ENCODE measurements around the gene MYEOV. TPM values are rescaled to one million over a fixed set of nuclear protein-coding genes. Genes with fewer than 3 reads are reported as not detected.

Gene MYEOV
- total RNA-seq, 1 donor from 2014 or later, result not detected

DNA sequence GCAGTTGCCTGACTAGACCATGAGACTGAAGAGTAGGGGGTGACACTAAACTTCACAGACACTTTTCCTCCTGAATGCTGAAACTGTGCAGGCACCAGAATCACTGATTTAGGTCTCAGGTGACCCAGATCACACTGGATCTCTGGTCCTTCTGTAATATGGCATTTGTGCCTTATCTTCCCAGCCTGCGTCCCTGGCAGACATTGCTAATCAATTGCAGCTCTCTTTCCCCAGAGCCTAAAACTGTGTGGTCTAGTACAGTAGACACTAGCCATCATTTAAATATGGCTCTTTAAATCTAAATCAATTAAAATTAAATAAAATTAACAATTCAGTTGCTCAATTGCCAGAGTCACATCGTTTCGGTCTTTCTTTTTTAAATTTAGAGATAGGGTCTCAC is 17.8 kb upstream of the MYEOV start:
- intact Hi-C loops (cut with micrococcal nuclease), result no loop called here
- no peaks in the 10 kb centered on the region for H3K27me3 ChIP-seq (ENCODE audit: low read depth)
- no peaks in the 10 kb centered on the region for H3K36me3 ChIP-seq
- H3K9me3 ChIP-seq (replicated peaks), result no peaks in the 10 kb centered on the region
- no peak overlapping the region for H3K4me3 ChIP-seq
- peaks cover 18% of the 10 kb centered on the region for H3K4me1 ChIP-seq
- TF ChIP-seq, protein P1, sequence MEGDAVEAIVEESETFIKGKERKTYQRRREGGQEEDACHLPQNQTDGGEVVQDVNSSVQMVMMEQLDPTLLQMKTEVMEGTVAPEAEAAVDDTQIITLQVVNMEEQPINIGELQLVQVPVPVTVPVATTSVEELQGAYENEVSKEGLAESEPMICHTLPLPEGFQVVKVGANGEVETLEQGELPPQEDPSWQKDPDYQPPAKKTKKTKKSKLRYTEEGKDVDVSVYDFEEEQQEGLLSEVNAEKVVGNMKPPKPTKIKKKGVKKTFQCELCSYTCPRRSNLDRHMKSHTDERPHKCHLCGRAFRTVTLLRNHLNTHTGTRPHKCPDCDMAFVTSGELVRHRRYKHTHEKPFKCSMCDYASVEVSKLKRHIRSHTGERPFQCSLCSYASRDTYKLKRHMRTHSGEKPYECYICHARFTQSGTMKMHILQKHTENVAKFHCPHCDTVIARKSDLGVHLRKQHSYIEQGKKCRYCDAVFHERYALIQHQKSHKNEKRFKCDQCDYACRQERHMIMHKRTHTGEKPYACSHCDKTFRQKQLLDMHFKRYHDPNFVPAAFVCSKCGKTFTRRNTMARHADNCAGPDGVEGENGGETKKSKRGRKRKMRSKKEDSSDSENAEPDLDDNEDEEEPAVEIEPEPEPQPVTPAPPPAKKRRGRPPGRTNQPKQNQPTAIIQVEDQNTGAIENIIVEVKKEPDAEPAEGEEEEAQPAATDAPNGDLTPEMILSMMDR (IDR thresholded peaks at IDR 0.05; ENCODE audit: borderline replicate concordance), result no peak
- no peak overlapping the region for H3K27ac ChIP-seq (replicated peaks)
- no peak for DNase-seq

DNA sequence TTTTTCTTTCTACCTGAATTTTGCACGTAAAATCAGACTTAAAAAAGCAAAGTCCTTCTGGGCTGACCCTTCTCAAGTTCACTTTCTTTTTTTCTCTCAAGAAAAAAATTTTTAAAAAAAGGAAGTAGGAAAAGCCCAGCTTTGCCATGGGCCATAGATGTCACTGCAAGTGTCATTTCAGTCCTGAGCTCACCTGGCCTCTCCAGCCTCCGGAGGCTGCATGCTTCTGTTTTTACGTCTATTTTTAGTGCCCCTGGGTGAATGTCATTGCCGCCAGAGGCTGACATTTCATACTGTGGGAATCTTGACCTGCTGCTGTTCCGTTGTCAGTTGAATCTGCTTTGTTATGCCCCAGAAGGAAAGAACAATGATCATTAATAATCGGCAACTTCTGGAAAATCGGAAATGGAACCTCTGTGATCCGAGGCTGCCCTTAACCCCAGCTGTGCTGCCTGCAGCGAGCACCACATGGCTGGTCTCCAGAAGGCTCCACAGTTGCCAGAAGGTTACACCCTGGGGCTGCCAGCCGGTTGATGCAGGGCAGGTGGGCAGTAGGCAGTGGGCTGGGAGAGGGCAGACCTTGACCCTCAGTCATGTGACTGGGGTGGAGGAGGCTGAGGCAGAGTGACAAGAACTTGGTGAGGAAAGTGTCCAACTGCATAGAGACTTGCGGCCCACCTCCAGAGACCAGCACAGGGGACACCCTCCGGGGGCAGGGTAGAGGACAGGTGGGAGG is 16.7 kb upstream of the MYEOV start:
- H3K9me3 ChIP-seq (replicated peaks), result peaks cover 6% of the 10 kb centered on the region
- H3K27ac ChIP-seq (replicated peaks), result peak overlapping the region; percentile 33
- peaks cover 18% of the 10 kb centered on the region for H3K4me1 ChIP-seq
- no peaks in the 10 kb centered on the region for H3K36me3 ChIP-seq
- TF ChIP-seq, protein P1 (IDR thresholded peaks at IDR 0.05; ENCODE audit: borderline replicate concordance), result no peak
- intact Hi-C loops (cut with micrococcal nuclease), result no loop called here
- no peaks in the 10 kb centered on the region for H3K27me3 ChIP-seq (ENCODE audit: low read depth)
- peak overlapping the region; percentile 12 for H3K4me3 ChIP-seq
- DNase-seq, result no peak

DNA sequence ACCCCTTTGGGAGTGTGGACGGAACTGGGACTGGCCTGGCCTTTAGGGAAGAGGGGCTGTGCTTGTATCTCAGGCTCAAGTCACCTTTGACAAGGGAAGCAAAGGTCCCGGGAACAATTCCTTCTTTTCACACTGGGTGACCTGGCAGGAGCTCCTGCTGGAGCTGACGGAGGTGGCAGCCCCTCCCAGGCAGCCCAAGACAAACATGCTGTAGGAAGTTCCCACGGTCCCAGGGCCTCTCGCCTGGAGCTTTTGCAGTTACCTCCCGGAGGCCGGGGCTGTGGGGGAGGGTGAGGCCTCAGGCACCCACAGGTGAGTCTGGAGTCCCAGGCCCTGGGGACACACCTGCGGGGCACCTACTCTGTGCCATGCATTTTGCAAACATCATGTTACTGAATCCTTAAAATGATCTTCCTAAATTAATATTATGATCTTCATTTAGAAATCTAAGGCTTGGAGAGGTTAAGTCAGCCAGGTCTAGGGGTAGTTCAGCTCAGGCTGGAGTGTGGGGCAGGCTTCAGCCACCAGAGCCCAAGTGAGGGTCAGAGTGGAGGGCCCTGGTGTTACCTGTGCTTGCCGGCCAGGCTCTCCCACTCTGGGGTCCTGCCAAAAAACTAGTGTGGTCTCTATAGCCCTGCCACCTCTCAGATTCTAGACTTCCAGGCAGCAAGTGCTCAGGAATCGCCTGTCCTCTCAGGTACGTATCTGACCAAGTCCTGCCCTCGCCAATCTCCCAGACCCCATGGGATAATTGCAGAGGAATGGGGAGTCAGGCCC is 15.7 kb upstream of the MYEOV start:
- peaks cover 18% of the 10 kb centered on the region for H3K4me1 ChIP-seq
- no peak for DNase-seq
- intact Hi-C loops (cut with micrococcal nuclease), result no loop called here
- no peaks in the 10 kb centered on the region for H3K36me3 ChIP-seq
- peaks cover 8% of the 10 kb centered on the region for H3K9me3 ChIP-seq (replicated peaks)
- no peaks in the 10 kb centered on the region for H3K27me3 ChIP-seq (ENCODE audit: low read depth)
- H3K27ac ChIP-seq (replicated peaks), result no peak overlapping the region
- TF ChIP-seq, protein P1 (IDR thresholded peaks at IDR 0.05; ENCODE audit: borderline replicate concordance), result no peak
- no peak overlapping the region for H3K4me3 ChIP-seq

DNA sequence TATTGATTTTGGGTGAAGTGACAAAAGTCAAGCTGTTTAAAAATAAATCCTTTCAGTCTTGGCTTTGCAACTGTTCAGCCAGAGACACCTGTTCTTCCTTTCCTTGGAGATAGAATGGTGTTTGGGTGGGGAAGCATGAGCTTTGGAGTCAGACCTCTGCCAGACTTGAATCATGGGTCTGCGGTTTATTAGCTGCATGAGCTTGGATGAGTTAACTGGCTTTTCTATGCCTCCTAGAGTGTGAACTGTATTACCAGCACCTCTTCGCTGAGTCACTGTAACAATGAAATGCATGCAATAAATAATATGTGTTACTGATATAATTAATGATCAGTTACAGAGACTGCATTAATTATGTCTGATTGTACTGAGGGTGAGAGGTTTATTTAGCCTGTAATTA is 13.5 kb upstream of the MYEOV start:
- intact Hi-C loops (cut with micrococcal nuclease), result no loop called here
- DNase-seq, result no peak
- TF ChIP-seq, protein P1 (IDR thresholded peaks at IDR 0.05; ENCODE audit: borderline replicate concordance), result no peak
- H3K4me1 ChIP-seq, result peaks cover 18% of the 10 kb centered on the region
- H3K27me3 ChIP-seq (ENCODE audit: low read depth), result no peaks in the 10 kb centered on the region
- H3K4me3 ChIP-seq, result no peak overlapping the region
- no peaks in the 10 kb centered on the region for H3K36me3 ChIP-seq
- no peak overlapping the region for H3K27ac ChIP-seq (replicated peaks)
- peaks cover 8% of the 10 kb centered on the region for H3K9me3 ChIP-seq (replicated peaks)

DNA sequence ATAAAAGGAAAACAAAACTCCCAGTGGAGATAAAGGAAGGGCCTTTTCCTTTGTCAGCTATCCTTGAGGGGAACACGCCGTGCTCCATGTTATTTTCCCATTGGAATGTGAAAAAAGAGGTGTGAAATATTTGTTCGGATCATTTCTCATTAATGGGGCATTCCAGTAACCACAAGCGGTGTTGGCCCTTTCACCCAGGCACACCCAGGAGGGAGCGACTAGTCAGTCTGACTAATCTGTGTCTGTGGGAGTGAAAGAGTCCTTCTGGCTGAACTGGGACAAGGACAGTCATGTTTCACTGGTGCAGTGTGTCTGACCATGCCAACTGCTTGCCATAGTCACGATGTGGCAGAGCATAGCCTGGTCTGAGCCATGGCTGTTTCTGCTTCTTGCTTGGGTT is 13.0 kb upstream of the MYEOV start:
- Histone ChIP-seq H3K27ac (replicated peaks) (no peak overlapping the region), H3K9me3 (replicated peaks) (peaks cover 8% of the 10 kb centered on the region), H3K36me3 (no peaks in the 10 kb centered on the region), H3K4me3 (no peak overlapping the region), H3K4me1 (peaks cover 18% of the 10 kb centered on the region), H3K27me3 (ENCODE audit: low read depth) (no peaks in the 10 kb centered on the region)
- TF ChIP-seq, protein P1 (IDR thresholded peaks at IDR 0.05; ENCODE audit: borderline replicate concordance), result no peak
- intact Hi-C loops (cut with micrococcal nuclease), result no loop called here
- DNase-seq, result no peak

All from left ventricle myocardium inferior (tissue), 1 donor.